Ectodermal cell (in vitro differentiated cells): ENCODE measurements around the gene EPB41L1.

Experiments
- H3K27ac ChIP-seq: 2 replicates; pipeline ENCODE4 v1.7.0; 2013; ENCODE audit warnings: mild to moderate bottlenecking, low read depth, low read length; ENCODE audit not compliant: insufficient read depth, poor library complexity, severe bottlenecking
- H3K27me3 ChIP-seq: 2 replicates; pipeline ENCODE4 v1.7.0; 2013; ENCODE audit warnings: mild to moderate bottlenecking, low read length; ENCODE audit not compliant: insufficient read depth, control insufficient read depth, poor library complexity, severe bottlenecking
- H3K36me3 ChIP-seq: one replicate; pipeline ENCODE4 v1.7.0; 2013; ENCODE audit warnings: low read length; ENCODE audit not compliant: control insufficient read depth, insufficient read depth
- H3K4me1 ChIP-seq: one replicate; pipeline ENCODE4 v1.7.0; 2013; ENCODE audit warnings: low read length; ENCODE audit not compliant: control insufficient read depth, insufficient read depth
- H3K4me3 ChIP-seq: 2 replicates; pipeline ENCODE4 v1.7.0; 2013; ENCODE audit warnings: low read depth, low read length, control low read depth; ENCODE audit not compliant: insufficient read depth
- H3K9me3 ChIP-seq: 2 replicates; pipeline ENCODE4 v1.7.0; 2013; ENCODE audit warnings: mild to moderate bottlenecking, low read length, moderate library complexity; ENCODE audit not compliant: control insufficient read depth
- WGBS, 2 experiments: methylation state at CpG; one replicate each; pipeline ENCODE4 v1.1.7; 2013; ENCODE audit warnings: missing lambda C conversion rate in 2 of 2; 5-methylcytosine and 5-hydroxymethylcytosine counted together

EPB41L1 gene

DNA sequence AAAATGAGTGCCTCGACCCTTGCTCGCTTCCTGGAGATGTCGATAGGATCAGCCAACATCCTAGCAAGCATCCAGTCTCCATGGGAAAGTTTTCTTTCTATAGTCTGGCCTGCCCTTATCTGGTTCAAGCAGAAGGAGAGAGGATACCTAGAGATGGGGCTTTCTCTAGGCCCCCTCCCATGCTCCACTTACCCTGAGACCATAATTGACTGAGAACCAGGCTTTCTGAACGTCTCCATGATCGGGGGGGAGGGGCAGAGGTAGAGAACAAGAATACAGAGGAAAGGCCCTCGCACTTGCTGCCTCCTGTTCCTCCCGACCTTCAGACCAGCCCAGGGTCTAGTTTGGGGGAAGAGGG lies 31.6 kb upstream of the EPB41L1 start:
- Histone ChIP-seq H3K4me1 (peaks cover 7% of the 10 kb centered on the region), H3K27ac (no peak overlapping the region), H3K9me3 (no peaks in the 10 kb centered on the region), H3K4me3 (no peak overlapping the region), H3K36me3 (no peaks in the 10 kb centered on the region), H3K27me3 (no peaks in the 10 kb centered on the region)
- 90 to 95% methylated on average over 7 of the region's 7 CpGs for WGBS, 2 experiments

DNA sequence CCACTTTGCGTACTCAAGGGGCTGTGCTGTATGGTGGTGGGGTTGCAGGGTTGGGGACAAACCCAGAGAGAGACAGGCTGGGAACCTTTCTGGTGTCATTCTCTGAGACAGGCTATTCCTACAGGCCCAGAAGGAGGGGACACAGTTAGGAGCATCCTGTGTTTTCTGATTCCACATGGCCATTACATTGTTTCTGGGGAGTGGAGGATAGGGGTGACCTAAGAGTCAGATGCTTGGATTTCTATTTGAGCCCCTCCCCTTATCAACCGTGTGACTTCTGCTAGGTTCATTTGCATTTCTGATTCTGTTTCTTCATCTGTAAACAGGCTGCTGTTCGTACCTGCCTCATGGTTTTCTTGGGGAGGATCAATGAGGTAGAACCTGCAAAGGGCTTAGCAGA lies 29.4 kb upstream of the EPB41L1 start:
- Histone ChIP-seq H3K27ac (no peak overlapping the region), H3K36me3 (no peaks in the 10 kb centered on the region), H3K9me3 (no peaks in the 10 kb centered on the region), H3K4me1 (peaks cover 7% of the 10 kb centered on the region), H3K27me3 (no peaks in the 10 kb centered on the region), H3K4me3 (no peak overlapping the region)
- WGBS, 2 experiments, result 83% methylated on average over 3 of the region's 3 CpGs

DNA sequence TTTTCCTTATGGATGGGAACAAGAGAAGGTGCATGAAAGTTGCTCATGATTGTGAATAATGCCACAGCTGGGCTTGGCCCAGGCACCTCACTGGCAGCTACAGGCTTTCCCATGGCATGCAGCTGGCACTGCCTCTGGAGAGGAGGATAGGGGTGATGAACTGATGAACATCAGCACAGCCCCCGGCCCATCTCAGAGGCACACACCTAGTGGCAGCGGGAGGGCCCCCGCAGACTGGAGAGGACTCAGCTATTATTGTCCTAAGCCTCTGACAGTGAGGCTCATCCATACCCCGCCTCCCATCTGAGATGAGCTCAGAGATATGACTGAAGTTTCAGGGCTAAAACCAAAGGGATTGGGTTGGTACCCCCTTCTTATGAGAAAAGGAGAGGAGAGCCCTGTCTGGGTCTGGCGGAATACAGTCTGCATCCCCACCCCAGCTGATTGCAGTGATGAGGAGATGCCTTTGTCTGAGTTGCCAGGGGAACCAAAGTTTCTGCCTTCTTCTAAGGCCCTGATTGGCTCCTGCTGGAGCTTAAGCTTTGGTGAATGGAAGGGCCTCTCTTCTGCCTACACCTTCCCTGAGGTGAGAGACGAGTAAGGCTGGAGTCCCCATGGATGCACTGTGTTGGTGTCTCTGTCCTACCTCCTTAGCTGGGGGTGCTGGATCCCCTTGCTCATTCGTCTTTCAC lies 27.6 kb upstream of the EPB41L1 start:
- no peaks in the 10 kb centered on the region for H3K9me3 ChIP-seq
- no peaks in the 10 kb centered on the region for H3K36me3 ChIP-seq
- H3K4me1 ChIP-seq, result peaks cover 7% of the 10 kb centered on the region
- no peaks in the 10 kb centered on the region for H3K27me3 ChIP-seq
- 65 to 68% methylated on average over 7 of the region's 7 CpGs for WGBS, 2 experiments
- no peak overlapping the region for H3K4me3 ChIP-seq
- no peak overlapping the region for H3K27ac ChIP-seq

DNA sequence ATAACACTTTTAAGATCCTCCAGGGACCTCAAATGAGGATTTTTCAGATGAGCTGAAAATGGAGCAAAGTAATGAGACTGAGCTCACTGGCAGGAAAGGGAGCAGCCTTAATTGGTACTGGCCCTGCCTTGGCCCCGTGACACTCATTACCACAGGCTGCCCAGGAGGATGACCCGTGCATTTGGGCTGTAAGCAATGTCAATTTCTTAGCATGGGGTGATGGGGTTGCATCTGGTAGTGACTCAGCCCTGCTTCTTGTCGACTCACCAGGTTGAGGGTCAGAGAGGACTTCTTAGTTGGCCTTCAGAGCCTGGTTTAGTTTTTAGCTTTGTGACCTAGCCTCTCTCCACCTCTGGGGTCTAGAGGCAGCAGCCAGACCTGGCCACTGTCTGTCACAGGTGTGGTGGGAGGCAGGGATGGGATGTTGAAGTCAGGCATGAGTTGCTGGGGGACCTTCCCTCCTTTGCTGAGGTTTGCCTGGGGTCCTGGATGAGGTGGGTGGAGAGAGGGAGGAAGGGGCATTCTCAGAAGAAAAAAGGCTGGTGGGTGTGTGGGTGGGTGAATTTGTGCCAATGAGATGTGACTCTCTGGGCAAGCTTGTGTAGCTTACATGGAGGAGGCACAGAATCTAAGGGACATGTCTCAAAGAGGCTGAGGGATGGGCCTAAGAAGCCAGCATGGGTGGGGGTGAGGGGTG lies 25.9 kb upstream of the EPB41L1 start:
- Histone ChIP-seq H3K4me1 (peaks cover 7% of the 10 kb centered on the region), H3K27ac (no peak overlapping the region), H3K9me3 (no peaks in the 10 kb centered on the region), H3K36me3 (no peaks in the 10 kb centered on the region), H3K27me3 (no peaks in the 10 kb centered on the region), H3K4me3 (no peak overlapping the region)
- WGBS, 2 experiments, result 78 to 80% methylated on average over 3 of the region's 3 CpGs

GRCh38 chr20:36129160-36129543 lies 25.4 kb upstream of the EPB41L1 start:
- no peaks in the 10 kb centered on the region for H3K27me3 ChIP-seq
- H3K27ac ChIP-seq, result no peak overlapping the region
- no peak overlapping the region for H3K4me3 ChIP-seq
- no peaks in the 10 kb centered on the region for H3K36me3 ChIP-seq
- H3K4me1 ChIP-seq, result peaks cover 7% of the 10 kb centered on the region
- 85 to 87% methylated on average over 8 of the region's 8 CpGs for WGBS, 2 experiments
- H3K9me3 ChIP-seq, result no peaks in the 10 kb centered on the region

- Histone ChIP-seq H3K27me3 (no peaks in the 10 kb centered on the region), H3K4me3 (no peak overlapping the region), H3K9me3 (no peaks in the 10 kb centered on the region), H3K27ac (no peak overlapping the region), H3K4me1 (peaks cover 7% of the 10 kb centered on the region), H3K36me3 (no peaks in the 10 kb centered on the region)
- whole genome bisulfite sequencing, 2 experiments, result 94% methylated on average over 6 of the region's 6 CpGs
These were observed 24.1 kb upstream of the EPB41L1 start for GRCh38 chr20:36130390-36130789.

- Histone ChIP-seq H3K36me3 (no peaks in the 10 kb centered on the region), H3K4me1 (no peaks in the 10 kb centered on the region), H3K9me3 (no peaks in the 10 kb centered on the region), H3K4me3 (no peak overlapping the region), H3K27ac (no peak overlapping the region), H3K27me3 (no peaks in the 10 kb centered on the region)
- 95 to 97% methylated on average over 5 of the region's 5 CpGs for WGBS, 2 experiments
These were observed 21.7 kb upstream of the EPB41L1 start for GRCh38 chr20:36132802-36133211.

DNA sequence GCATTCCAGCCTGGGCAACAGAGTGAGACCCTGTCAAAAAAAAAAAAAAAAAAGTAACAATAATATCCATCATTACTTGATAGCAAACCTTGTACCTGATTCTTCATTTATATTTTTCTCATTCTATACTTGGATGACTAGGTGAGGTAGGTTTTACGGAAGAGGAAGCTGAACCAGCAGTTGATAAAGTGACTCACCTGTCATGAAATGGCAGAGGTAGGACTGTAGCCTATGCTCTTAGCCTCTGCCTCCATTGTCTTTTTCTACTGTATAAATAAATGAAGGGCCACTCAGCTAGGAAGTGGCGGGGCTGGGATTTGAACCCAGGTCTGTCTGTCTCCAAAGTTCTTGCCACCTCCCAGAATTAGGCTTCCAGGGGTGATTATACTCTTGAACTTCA lies 20.7 kb upstream of the EPB41L1 start:
- H3K4me3 ChIP-seq, result no peak overlapping the region
- WGBS, 2 experiments, result 93 to 97% methylated on average over 2 of the region's 2 CpGs
- H3K27me3 ChIP-seq, result no peaks in the 10 kb centered on the region

DNA sequence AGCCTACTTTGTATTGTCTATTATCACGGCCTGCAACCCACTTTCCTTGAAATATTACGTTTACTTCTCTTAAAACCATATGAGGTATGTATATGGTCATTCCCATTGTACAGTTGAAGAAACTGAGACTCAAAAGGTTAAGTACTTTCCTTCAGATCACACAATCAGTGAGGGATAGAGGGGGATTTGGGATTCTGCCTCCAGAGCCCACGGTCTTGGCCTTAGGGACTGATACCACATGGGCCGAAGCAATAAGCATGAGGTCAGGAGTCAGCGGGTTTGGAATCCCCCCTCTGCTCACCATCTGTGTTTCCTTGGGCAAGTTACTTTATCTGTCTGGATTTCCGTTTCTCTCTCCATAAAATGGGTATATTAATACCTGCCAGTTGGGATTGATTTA lies 19.4 kb upstream of the EPB41L1 start:
- Histone ChIP-seq H3K27me3 (no peaks in the 10 kb centered on the region), H3K4me3 (no peak overlapping the region), H3K9me3 (no peaks in the 10 kb centered on the region), H3K36me3 (no peaks in the 10 kb centered on the region), H3K27ac (no peak overlapping the region), H3K4me1 (no peaks in the 10 kb centered on the region)
- WGBS, 2 experiments, result 92 to 97% methylated on average over 4 to 6 of the region's 6 CpGs

More for the DNA sequence above, 20.7 kb upstream of the EPB41L1 start:
- Histone ChIP-seq H3K4me1 (no peaks in the 10 kb centered on the region), H3K9me3 (no peaks in the 10 kb centered on the region), H3K27ac (no peak overlapping the region), H3K36me3 (no peaks in the 10 kb centered on the region)

GRCh38 chr20:36135821-36136220 lies 18.7 kb upstream of the EPB41L1 start:
- H3K4me1 ChIP-seq, result no peaks in the 10 kb centered on the region
- H3K4me3 ChIP-seq, result no peak overlapping the region
- WGBS, 2 experiments, result 89 to 91% methylated on average over 3 of the region's 3 CpGs
- H3K9me3 ChIP-seq, result no peaks in the 10 kb centered on the region
- no peaks in the 10 kb centered on the region for H3K27me3 ChIP-seq
- H3K27ac ChIP-seq, result no peak overlapping the region
- no peaks in the 10 kb centered on the region for H3K36me3 ChIP-seq
